Mononuclear cell (primary cell): ENCODE measurements around the gene DBNDD1. TPM values are rescaled to one million over a fixed set of nuclear protein-coding genes. Genes with fewer than 3 reads are reported as not detected.

Experiments
- H3K27me3 ChIP-seq: 2 replicates; pipeline ENCODE4 v1.6.0; 2011; ENCODE audit warnings: low read length, control low read depth; ENCODE audit not compliant: insufficient read depth
- H3K4me1 ChIP-seq: 2 replicates; pipeline ENCODE4 v1.5.1; 2011; ENCODE audit warnings: mild to moderate bottlenecking, low read length, control low read depth; ENCODE audit not compliant: insufficient read depth
- H3K4me3 ChIP-seq: 2 replicates; pipeline ENCODE4 v1.5.1; 2011; ENCODE audit warnings: mild to moderate bottlenecking, low read length, moderate library complexity
- H3K9me3 ChIP-seq: 2 replicates; pipeline ENCODE4 v1.5.1; 2011; ENCODE audit warnings: low read depth, mild to moderate bottlenecking, control low read depth, low read length
- total RNA-seq: library from RNA; depleted of rRNA; stranded (reverse); fragments of >200 nt; gene quantifications from one replicate; pipeline ENCODE4 v1.2.3, GENCODE V29; 2012

DBNDD1 gene
- total RNA-seq, 1 donor = 1.8 TPM

DNA sequence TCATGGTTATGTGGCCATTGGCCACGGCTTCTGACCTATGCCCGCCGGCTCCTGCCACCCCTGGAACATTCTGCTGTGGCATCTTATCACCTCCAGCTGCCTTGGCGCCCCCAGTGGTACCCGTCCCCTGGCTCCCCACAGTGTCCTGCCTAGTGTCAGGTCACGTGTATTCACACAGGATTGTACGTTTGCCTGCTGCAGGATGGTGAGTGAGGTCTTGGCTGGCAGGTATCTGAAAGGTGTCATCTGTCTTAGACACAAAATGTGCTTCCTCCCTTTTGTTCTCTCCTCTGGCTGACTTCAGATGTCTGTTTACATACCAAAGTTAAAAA lies 24.9 kb downstream of the DBNDD1 start:
- Histone ChIP-seq H3K9me3 (no peaks in the 10 kb centered on the region), H3K27me3 (no peaks in the 10 kb centered on the region), H3K4me3 (no peak overlapping the region), H3K4me1 (no peaks in the 10 kb centered on the region)

DNA sequence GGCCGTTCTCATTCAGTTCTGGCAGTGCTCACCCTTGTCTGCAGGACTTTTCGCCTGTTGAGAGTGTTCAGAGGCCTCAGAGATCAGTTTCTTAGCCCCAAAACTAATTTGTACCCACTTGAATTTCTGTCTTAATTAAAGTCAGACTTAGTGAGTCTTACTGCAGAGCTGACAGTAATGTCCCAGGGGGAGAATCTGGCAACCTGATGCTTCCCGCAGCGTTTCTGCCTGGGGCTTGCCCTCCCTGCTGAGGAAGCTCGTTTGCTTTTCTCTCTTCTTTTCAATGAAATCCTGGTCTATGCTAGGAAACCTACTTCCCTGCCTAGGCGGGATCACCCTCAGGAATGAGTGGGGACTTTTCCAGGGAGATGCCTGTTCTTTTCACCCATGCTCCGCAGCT lies 25.3 kb downstream of the DBNDD1 start:
- Histone ChIP-seq H3K4me1 (no peaks in the 10 kb centered on the region), H3K4me3 (no peak overlapping the region), H3K27me3 (no peaks in the 10 kb centered on the region), H3K9me3 (no peaks in the 10 kb centered on the region)

DNA sequence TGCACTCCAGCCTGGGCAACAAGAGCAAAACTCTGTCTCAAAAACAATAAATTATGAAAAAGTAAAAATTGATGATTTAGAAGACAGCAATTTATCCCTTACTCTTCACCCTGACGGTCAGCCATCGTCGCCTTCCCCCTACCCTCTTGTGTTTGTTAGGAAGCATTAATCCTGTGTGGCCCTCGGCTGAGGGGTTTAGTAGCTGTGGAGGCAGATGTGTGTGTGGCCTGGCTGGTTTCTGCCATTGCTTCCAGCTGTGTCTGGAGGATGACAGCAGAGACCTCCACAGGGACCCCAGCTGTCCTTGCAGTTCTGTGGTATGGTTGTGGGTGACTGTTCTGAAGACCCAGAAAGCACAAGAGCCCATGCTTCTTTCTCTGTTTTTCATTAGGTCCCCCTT lies 25.9 kb downstream of the DBNDD1 start:
- Histone ChIP-seq H3K27me3 (no peaks in the 10 kb centered on the region), H3K4me1 (no peaks in the 10 kb centered on the region), H3K9me3 (no peaks in the 10 kb centered on the region)

DNA sequence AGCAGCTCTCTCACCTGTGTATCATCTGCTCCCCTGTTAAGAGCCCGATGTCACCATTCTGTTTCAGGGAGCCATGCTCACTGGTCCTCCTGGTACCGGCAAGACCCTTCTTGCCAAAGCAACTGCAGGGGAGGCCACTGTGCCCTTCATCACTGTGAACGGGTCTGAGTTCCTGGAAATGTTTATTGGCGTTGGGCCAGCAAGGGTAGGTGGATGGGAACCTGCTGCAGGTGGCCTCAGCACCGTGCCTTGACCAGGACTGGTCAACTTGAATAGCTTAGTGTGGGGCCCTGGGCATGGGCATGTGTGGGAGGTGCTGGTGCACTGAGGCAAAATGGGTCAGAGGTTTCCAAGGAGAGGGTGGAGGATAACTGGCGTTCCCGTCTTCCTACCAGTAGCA lies 28.5 kb downstream of the DBNDD1 start:
- Histone ChIP-seq H3K4me3 (no peak overlapping the region), H3K27me3 (no peaks in the 10 kb centered on the region), H3K4me1 (no peaks in the 10 kb centered on the region), H3K9me3 (no peaks in the 10 kb centered on the region)

More for the DNA sequence above, 25.9 kb downstream of the DBNDD1 start:
- no peak overlapping the region for H3K4me3 ChIP-seq

DNA sequence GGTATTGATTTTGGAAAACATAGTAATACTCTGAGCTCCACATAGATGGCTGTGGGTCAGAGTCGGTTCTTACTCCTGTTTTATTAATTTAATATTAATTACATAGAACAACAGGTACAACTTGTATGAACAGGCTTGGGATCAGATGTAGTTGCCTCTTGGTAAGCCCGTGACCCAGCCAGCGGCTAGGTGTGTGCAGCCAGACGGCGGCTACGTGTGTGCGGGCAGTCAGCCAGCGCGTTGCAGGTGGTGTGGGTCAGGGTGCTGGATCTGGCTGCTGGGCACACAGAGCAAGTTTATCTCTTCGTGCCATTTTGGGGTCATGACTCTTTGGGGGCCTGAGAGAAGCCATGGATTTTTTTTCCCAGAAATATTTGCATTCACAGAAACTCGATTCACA lies 30.3 kb downstream of the DBNDD1 start:
- H3K9me3 ChIP-seq = no peaks in the 10 kb centered on the region
- no peaks in the 10 kb centered on the region for H3K4me1 ChIP-seq
- no peaks in the 10 kb centered on the region for H3K27me3 ChIP-seq
- no peak overlapping the region for H3K4me3 ChIP-seq

DNA sequence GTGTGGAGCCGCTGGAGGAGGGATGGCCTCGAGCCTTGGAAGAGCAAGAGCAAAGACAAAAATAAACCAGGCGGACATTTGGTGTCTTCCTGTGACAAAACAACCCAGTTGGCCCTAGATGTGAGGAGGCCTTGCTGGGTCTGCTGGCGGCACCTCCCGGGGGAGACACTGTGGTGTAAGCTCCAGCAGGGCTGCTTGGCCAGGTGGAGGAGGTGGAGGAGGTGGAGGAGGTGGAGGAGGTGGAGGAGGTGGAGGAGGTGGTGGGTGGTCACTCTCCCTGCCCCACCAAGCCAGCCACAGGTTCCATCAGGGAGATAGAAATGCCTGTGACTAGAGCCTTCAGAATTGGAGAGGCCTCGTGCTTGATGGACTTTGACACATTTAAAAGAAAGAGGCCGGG lies 32.1 kb downstream of the DBNDD1 start:
- H3K4me3 ChIP-seq = no peak overlapping the region

DNA sequence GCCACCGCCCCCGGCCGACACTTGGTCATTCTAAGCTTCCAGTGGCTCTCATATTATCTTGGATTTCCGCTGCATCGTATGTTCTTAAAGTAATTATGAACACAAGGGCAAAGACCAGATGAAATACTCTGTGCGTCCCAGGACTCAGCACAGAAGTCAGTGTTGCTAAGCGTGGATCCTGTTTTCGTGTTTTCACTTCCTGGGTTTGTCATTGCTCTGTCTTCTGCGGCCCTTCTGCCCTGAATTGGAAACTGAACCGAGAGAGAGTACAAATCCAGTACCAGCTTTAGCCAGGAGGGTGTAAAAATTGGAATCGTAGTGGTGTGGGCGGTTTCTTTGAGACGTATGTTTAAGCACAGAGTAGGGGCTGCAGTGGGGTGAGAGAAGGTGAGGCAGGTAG lies 32.7 kb downstream of the DBNDD1 start:
- Histone ChIP-seq H3K4me1 (no peaks in the 10 kb centered on the region), H3K9me3 (no peaks in the 10 kb centered on the region), H3K4me3 (no peak overlapping the region), H3K27me3 (no peaks in the 10 kb centered on the region)

More for the DNA sequence above, 32.1 kb downstream of the DBNDD1 start:
- H3K27me3 ChIP-seq = no peaks in the 10 kb centered on the region
- no peaks in the 10 kb centered on the region for H3K9me3 ChIP-seq
- no peaks in the 10 kb centered on the region for H3K4me1 ChIP-seq

DNA sequence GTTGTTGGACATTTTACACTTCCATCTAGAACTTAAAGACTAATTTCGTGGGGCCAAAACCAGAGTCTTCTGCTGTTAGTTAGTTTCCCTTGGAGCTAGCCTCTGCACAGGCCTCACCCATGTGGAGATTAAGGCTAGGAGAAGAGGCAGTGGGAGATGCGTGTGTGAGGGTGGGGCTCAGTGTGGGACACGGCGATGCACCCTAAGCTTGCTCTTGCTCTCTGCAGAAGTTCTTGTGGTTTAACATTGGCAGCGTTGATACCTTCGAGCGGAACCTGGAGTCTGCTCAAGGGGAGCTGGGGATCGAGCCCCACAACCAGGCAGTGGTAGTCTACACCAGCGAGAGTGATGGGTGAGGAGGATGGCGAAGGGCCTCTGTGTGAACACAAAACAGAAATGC lies 34.0 kb downstream of the DBNDD1 start:
- no peaks in the 10 kb centered on the region for H3K27me3 ChIP-seq
- H3K9me3 ChIP-seq = no peaks in the 10 kb centered on the region
- no peaks in the 10 kb centered on the region for H3K4me1 ChIP-seq
- H3K4me3 ChIP-seq = no peak overlapping the region

DNA sequence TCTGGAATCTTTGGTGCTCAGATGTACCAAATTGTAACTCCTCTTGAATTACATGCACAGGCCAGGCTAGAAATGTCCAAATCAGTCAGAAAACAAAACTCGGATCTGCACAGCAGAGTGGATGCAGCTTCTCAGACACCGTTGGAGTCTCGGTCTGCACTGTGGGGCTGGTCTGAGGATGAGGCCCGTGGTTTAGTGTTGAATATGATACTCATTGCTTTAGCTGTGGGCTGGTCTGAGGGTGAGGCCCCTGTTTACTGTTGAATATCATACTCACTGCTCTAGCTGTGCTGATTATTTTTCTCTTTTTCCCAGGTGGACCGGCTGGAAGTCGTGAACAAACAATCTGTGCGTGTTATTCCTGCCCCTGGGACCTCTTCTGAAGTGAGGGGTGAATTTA lies 35.0 kb downstream of the DBNDD1 start:
- no peak overlapping the region for H3K4me3 ChIP-seq
- H3K27me3 ChIP-seq = no peaks in the 10 kb centered on the region
- no peaks in the 10 kb centered on the region for H3K9me3 ChIP-seq

DNA sequence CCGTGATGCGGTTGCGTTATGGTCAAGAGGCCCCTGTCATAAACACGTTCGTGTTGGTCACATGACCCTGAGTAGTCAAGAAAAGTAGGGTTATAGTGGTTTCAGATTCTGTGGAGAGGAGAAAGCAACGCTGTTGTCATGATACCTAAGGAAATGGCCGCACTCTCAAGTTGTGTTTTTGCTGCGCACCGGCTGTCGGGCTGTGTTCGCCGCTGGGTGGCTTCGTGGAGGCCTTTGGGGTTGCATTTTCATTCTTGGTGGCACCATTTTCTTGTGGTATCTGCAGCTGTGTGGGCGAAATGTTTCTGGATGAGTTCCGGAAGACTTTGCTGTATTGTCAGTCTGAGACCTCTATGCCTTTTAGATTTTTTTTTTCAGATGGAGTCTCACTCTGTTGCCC lies 35.7 kb downstream of the DBNDD1 start:
- no peaks in the 10 kb centered on the region for H3K4me1 ChIP-seq
- no peaks in the 10 kb centered on the region for H3K27me3 ChIP-seq

More for the DNA sequence above, 35.0 kb downstream of the DBNDD1 start:
- no peaks in the 10 kb centered on the region for H3K4me1 ChIP-seq

DNA sequence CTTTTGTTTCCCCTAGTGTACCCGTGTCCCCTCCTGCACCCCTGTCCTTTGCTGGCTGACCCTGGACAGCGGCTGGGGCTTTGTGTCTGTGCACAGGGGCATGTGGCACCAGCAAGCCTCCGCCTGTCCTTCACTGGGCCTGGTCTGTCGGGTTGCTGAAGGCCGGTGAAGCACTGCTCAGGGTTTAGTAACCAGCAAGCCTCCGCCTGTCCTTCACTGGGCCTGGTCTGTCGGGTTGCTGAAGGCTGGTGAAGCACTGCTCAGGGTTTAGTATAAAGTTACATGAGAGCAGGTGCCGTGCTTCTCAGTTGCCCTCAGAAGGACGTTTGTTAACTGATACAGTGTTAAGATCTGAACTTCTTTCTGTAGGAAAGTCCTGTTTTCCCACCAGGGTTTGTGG lies 36.9 kb downstream of the DBNDD1 start:
- Histone ChIP-seq H3K4me1 (no peaks in the 10 kb centered on the region), H3K27me3 (no peaks in the 10 kb centered on the region), H3K4me3 (no peak overlapping the region), H3K9me3 (no peaks in the 10 kb centered on the region)

More for the DNA sequence above, 35.7 kb downstream of the DBNDD1 start:
- Histone ChIP-seq H3K4me3 (no peak overlapping the region), H3K9me3 (no peaks in the 10 kb centered on the region)

DNA sequence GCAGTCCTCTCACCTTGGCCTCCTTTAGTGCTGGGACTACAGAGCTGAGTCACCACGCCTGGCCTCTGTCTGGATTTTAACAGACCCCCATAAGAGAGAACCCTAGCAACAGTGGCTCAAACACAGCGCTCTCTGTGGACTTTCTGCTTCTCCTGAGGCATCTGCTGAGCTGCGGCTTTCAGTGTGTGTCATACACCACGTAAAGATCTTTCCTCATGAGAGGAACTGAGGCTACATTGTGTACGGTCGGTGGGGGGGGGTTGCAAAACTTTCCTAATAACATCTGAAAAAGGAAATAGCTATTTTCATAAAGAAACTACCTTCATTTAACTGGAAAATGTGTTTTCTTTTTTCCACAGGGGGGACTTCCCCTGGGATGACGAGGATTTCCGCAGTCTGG lies 37.8 kb downstream of the DBNDD1 start:
- Histone ChIP-seq H3K27me3 (no peaks in the 10 kb centered on the region), H3K4me1 (no peaks in the 10 kb centered on the region), H3K4me3 (no peak overlapping the region), H3K9me3 (no peaks in the 10 kb centered on the region)

DNA sequence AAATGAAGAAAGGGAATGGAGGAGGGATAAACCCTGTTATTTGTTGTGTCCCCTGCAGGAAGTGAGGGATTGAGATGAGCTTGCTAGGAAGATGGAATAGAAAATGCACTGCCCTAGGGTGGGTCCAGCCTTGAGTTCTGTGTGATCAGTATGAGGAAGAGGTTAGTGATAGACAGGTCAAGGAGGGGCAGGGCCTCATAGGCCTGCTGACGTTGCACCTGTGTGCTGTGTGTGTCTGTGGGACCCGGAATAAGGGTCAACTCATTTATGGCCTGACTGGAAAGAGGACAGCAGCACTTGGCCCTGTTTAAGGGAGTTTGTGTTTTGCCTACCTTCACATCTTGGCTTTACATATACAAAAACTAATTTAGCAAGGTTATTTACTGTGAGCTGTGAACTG lies 44.4 kb downstream of the DBNDD1 start:
- H3K4me3 ChIP-seq = no peak overlapping the region
- no peaks in the 10 kb centered on the region for H3K27me3 ChIP-seq
- peaks cover 45% of the 10 kb centered on the region for H3K4me1 ChIP-seq
- H3K9me3 ChIP-seq = no peaks in the 10 kb centered on the region

DNA sequence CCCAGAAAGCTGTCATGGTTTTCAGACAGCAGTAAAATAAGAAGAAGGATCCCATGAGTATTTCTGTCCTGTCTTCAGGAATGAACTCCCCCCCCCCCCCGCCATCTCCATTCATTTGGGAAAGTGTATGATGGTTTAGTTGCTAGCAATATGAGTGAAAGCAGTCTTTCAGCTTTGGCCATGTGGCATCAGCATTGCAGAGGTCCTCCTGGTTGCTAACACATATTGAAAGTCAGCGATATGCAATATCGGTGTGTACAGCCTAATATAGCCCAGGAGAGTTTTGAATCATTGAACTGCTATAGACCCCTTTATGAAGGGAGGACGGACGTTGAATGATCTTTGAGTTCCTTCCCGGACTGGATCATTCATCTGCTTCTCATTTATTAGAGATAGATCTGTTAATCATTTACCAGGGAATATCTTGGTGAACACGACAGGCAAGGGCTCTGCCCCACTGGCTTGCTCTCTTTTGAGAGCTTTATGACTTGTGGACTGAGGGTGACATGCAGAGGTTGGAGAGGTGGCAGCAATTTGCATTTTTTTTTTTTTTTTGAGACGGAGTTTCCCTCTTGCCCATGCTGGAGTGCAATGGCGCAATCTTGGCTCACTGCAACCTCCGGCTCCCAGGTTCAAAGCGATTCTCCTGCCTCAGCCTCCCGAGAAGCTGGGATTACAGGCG lies 45.5 kb downstream of the DBNDD1 start:
- no peak overlapping the region for H3K4me3 ChIP-seq
- H3K9me3 ChIP-seq = no peaks in the 10 kb centered on the region
- H3K4me1 ChIP-seq = peaks cover 51% of the 10 kb centered on the region
- no peaks in the 10 kb centered on the region for H3K27me3 ChIP-seq

DNA sequence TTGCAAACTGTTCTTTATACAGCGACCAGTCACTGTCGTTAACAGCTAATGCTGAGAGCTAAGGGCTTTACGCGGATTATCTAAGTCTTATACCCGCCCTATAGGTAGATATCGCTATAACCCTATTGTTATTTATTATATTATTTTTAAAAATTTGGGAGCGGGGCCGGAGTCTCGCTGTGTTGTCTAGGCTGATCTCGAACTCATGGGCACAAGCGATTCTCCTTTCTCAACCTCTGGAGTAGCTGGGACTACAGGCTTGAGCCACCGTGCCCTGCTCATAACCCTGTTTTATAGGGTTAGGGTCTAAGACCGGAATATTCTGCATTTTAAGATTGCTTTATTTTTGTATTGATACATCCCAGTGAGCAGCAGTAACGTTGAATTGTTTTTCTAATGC lies 46.0 kb downstream of the DBNDD1 start:
- H3K4me3 ChIP-seq = peak overlapping the region; percentile 94
- peaks cover 51% of the 10 kb centered on the region for H3K4me1 ChIP-seq
- no peaks in the 10 kb centered on the region for H3K27me3 ChIP-seq
- H3K9me3 ChIP-seq = no peaks in the 10 kb centered on the region
